Activated CD4-positive, alpha-beta memory T cell treated with anti-CD3 and anti-CD28 coated beads, Interleukin-2, amount 10 ng/mL, durations not matched to agents 7 days and 5 days (primary cell): Measurements from ENCODE around the gene MYO1D. TPM values are rescaled to one million over a fixed set of nuclear protein-coding genes. Genes with fewer than 3 reads are reported as not detected.

Experiments
- CTCF ChIA-PET: fragments of 350-600 bp; sonication (Branson Sonifier 250); formaldehyde crosslinking; loops from one replicate; lab custom pipeline; 2021; ENCODE audit warnings: antibody characterized with exemption, inconsistent platforms; lab: Charles Lee
- POLR2A ChIA-PET: fragments of 350-600 bp; sonication (Branson Sonifier 250); formaldehyde crosslinking; loops from one replicate; lab custom pipeline; 2021; ENCODE audit warnings: antibody characterized with exemption; lab: Charles Lee
- DNase-seq: peaks from one replicate; pipeline ENCODE4 v3.0.0-alpha.2; 2020
- H3K27ac Mint-ChIP-seq: one replicate; pipeline ENCODE4 v1.8.0; 2021; ENCODE audit warnings: mild to moderate bottlenecking, mixed read lengths
- H3K27me3 Mint-ChIP-seq: one replicate; pipeline ENCODE4 v1.8.0; 2021; ENCODE audit warnings: mixed read lengths
- H3K36me3 Mint-ChIP-seq: one replicate; pipeline ENCODE4 v1.8.0; 2021; ENCODE audit warnings: low read depth, mixed read lengths
- H3K4me1 Mint-ChIP-seq: one replicate; pipeline ENCODE4 v1.8.0; 2021; ENCODE audit warnings: mixed read lengths
- H3K4me3 Mint-ChIP-seq: one replicate; pipeline ENCODE4 v1.8.0; 2021; ENCODE audit warnings: mild to moderate bottlenecking, mixed read lengths
- H3K9me3 Mint-ChIP-seq: one replicate; pipeline ENCODE4 v1.8.0; 2021; ENCODE audit warnings: mixed read lengths
- total RNA-seq, 2 experiments: library from RNA; stranded (reverse); gene quantifications; one replicate each; pipeline ENCODE4 v1.2.3, GENCODE V29; 2021

MYO1D gene
- total RNA-seq, 2 experiments from 2014 or later: 8.3 to 11.1 TPM

DNA sequence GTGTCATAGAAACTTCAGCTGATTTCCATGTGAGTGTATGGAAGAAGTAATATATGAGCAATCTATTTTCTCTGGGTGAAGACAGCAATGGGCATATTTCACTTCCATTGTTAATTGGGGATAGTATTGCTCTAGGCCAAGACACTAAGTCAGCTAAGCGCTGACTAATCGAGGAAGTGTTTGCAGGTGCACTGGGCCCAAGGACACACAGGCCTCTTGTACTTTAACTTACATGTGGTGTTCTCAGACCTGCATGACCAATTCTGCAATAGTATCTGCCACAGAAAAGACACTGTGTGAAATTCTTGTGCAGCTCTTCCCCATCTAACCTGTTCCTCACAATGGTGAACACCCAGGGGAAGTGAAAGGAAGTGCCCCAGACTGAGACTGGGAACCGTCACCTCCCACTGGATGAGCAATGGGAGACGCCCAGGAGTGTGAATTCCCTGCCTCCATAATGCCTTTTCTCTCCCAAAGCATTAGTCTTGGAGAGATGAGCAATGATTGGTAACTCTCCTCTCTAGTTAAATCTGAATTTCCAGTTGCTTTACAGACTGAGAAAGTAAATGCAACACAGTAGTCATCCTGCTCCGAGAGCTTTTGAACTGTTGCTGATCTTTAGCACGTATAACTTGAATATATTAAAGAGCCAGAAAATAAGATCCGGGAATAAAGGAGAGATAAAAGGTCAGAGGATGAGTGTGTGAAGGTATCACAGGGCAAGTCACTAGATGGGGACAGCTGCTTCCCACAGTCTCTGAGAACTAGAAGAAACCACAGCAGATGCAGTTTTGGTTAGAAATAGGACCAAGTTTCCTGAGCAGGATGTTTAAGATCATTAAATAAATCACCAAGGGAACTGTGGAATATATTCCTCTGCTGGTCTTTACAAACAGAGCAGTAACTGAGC is 307.5 kb downstream of the MYO1D start:
- ChIA-PET CTCF (no interaction called here), POLR2A (interaction anchor here (1.6 kb wide), 1 partner anchor 82 kb away, joined by 3 read pairs; the partner anchor contains the start of gene CDK5R1)
- no peaks in the 10 kb centered on the region for H3K27me3 Mint-ChIP-seq
- H3K36me3 Mint-ChIP-seq: no peaks in the 10 kb centered on the region
- no peak overlapping the region for H3K27ac Mint-ChIP-seq
- H3K4me1 Mint-ChIP-seq: peaks cover 19% of the 10 kb centered on the region
- no peak for DNase-seq
- no peak overlapping the region for H3K4me3 Mint-ChIP-seq
- no peaks in the 10 kb centered on the region for H3K9me3 Mint-ChIP-seq

DNA sequence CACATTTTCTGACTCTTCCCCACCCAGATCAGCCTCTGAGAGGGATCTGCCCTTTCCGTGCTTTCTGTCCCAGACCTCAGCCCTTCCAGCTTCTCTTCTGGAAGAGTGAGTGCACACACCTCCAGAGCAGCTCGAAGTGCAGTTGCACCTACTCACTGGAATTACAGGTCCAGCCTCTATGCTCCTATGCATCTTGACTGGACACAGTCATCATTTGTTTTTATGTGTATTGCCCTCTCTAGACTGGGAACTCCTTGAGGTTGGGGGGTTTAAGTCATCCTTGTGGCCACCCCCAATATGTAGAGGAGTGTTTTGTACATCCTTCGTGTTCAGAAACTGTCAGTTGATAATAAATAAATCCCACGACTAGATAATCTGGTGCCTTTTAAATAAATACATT is 308.2 kb downstream of the MYO1D start:
- Mint-ChIP-seq H3K36me3 (no peaks in the 10 kb centered on the region), H3K27ac (no peak overlapping the region), H3K4me3 (no peak overlapping the region), H3K4me1 (peaks cover 26% of the 10 kb centered on the region), H3K27me3 (no peaks in the 10 kb centered on the region), H3K9me3 (no peaks in the 10 kb centered on the region)
- ChIA-PET POLR2A (interaction anchor here (1.6 kb wide), 1 partner anchor 82 kb away, joined by 3 read pairs; the partner anchor contains the start of gene CDK5R1), CTCF (no interaction called here)
- no peak for DNase-seq

DNA sequence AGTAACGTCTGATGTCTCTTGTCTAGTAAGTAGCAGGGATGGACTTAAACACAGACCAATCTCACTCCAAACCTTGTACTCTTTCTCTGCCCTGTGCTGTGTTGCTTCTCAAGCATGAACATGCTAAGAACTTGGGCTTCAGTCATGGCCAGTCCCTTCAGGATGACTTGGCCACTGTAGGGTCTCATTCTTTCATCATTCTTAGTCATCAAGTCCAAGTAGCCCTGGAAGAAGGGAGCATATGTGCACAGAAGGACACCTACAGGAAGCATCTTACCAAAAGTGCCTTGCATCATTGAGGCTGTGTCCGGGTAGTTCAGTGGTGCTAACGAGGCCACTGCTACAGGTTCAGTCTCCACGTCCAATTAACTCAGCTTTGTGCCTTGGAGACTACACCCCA is 309.4 kb downstream of the MYO1D start:
- no peaks in the 10 kb centered on the region for H3K36me3 Mint-ChIP-seq
- no peak for DNase-seq
- POLR2A ChIA-PET: interaction anchor here (1.4 kb wide), 1 partner anchor 48 kb away, joined by 3 read pairs; no protein-coding TSS in a partner anchor
- CTCF ChIA-PET: no interaction called here
- H3K4me1 Mint-ChIP-seq: peaks cover 31% of the 10 kb centered on the region
- no peaks in the 10 kb centered on the region for H3K27me3 Mint-ChIP-seq
- no peak overlapping the region for H3K27ac Mint-ChIP-seq
- H3K9me3 Mint-ChIP-seq: no peaks in the 10 kb centered on the region
- no peak overlapping the region for H3K4me3 Mint-ChIP-seq

DNA sequence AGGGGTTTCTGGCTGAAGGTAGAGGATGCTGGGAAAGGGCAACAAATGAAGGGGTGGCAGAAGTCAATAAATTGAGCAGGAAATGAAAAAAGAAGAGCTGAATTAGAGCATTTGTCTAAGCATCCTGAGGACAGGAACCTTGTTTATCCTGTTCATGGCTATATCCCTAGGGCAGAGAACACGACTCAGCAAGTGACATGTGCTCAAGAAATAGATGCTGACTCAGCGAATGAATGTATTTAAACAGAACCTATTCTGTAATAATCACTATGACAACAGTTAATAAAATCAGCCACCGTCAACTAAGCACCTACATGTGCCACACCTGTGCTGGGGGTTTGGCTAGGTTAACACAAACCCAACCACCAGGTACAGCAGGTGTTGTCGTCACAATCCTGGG is 309.8 kb downstream of the MYO1D start:
- Mint-ChIP-seq H3K4me3 (no peak overlapping the region), H3K27ac (no peak overlapping the region), H3K27me3 (no peaks in the 10 kb centered on the region), H3K4me1 (peaks cover 31% of the 10 kb centered on the region), H3K9me3 (no peaks in the 10 kb centered on the region), H3K36me3 (no peaks in the 10 kb centered on the region)
- no peak for DNase-seq
- ChIA-PET CTCF (no interaction called here), POLR2A (interaction anchor here (1.4 kb wide), 1 partner anchor 48 kb away, joined by 3 read pairs; no protein-coding TSS in a partner anchor)

DNA sequence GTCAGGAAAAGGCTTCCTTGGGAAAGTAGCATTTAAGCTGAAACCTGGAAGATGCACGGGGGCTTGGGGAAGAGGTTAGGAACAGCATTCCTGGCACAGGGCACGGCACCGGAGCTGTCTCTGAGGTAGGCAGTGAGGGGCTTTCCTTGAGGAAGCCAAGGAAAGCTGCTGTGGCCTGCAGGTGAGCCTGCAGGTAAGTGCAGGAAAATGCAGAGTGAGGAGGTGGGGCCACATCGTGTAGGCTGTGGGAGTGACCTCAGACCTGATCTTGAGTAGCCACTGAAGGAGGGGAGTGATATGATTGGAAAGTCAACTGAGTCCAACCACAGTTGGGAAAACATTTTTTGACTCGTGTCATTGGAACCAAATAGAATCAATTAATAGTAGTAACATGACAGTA is 310.6 kb downstream of the MYO1D start:
- ChIA-PET POLR2A (interaction anchor here (1.0 to 1.4 kb wide), 2 partner anchors 11 to 47 kb away, joined by 3 read pairs; no protein-coding TSS in a partner anchor), CTCF (no interaction called here)
- Mint-ChIP-seq H3K4me3 (no peak overlapping the region), H3K36me3 (no peaks in the 10 kb centered on the region), H3K27ac (no peak overlapping the region), H3K4me1 (peaks cover 31% of the 10 kb centered on the region), H3K9me3 (no peaks in the 10 kb centered on the region), H3K27me3 (no peaks in the 10 kb centered on the region)
- DNase-seq: no peak

DNA sequence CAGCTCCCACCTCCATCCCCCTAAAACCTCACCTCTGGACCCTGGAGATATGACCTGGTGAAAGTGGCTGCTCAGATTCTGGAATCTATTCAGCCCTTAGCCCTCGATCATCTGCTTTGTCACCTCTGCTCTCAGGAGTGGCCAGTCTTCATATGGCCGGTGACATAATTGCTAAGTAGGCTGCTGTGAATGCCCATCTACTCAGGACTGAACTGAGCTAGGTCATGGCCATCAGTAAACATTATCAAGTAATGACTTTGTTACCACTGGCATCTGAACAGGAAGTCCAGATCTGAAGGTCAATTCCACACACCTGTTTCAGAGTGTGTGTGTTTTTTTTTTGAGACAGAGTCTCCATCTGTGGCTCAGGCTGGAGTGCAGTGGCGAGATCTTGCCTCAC is 311.5 kb downstream of the MYO1D start:
- H3K4me1 Mint-ChIP-seq: peaks cover 24% of the 10 kb centered on the region
- no peak for DNase-seq
- H3K27ac Mint-ChIP-seq: no peak overlapping the region
- no peaks in the 10 kb centered on the region for H3K9me3 Mint-ChIP-seq
- ChIA-PET CTCF (no interaction called here), POLR2A (interaction anchor here (1.0 kb wide), 1 partner anchor 12 kb away, joined by 3 read pairs; no protein-coding TSS in a partner anchor)
- no peak overlapping the region for H3K4me3 Mint-ChIP-seq
- no peaks in the 10 kb centered on the region for H3K36me3 Mint-ChIP-seq
- H3K27me3 Mint-ChIP-seq: no peaks in the 10 kb centered on the region

DNA sequence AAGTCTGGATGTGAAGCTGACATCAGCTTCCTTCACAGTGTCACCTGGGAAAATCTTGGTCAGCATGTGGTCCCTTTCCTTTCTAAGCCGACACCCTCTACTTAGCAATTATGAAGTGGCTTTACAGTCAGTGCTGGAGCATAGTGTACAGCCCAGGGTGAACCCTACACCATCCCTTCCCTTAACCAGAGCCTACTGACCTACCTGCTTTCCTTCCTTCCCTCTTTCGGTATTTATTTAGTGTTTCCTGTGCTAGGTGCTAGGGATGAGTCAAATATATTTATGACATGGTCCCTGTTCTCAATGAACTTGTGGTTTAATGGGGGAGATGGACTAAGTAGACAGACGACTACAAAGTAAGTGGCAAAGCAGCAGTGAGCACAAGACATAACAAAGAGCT is 312.6 kb downstream of the MYO1D start:
- H3K4me3 Mint-ChIP-seq: no peak overlapping the region
- ChIA-PET POLR2A (interaction anchor here (0.7 kb wide), 1 partner anchor 60 kb away, joined by 3 read pairs; no protein-coding TSS in a partner anchor), CTCF (no interaction called here)
- no peaks in the 10 kb centered on the region for H3K27me3 Mint-ChIP-seq
- no peaks in the 10 kb centered on the region for H3K9me3 Mint-ChIP-seq
- no peaks in the 10 kb centered on the region for H3K36me3 Mint-ChIP-seq
- H3K4me1 Mint-ChIP-seq: peaks cover 22% of the 10 kb centered on the region
- H3K27ac Mint-ChIP-seq: no peak overlapping the region
- no peak for DNase-seq

DNA sequence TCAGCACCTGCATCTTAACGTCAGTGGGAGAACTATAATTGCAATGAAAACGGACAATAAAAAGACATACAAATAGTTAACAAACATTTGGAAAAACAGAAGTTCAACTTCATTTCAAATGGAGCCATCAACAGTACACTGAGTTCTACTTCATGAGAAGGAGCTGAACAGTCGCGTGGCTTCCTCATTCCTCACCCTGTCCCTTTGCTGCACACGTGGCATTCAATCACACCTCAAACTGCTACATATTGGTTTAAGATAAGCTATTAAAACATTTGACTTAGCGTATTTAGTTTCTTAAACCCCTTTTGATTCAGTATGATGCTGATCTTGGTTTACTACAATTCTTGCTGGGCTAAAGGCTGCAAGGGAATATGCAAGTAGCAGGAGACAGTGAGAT is 313.3 kb downstream of the MYO1D start:
- no peak overlapping the region for H3K27ac Mint-ChIP-seq
- ChIA-PET POLR2A (no interaction called here), CTCF (no interaction called here)
- no peak for DNase-seq
- no peaks in the 10 kb centered on the region for H3K36me3 Mint-ChIP-seq
- H3K9me3 Mint-ChIP-seq: no peaks in the 10 kb centered on the region
- peaks cover 29% of the 10 kb centered on the region for H3K4me1 Mint-ChIP-seq
- H3K4me3 Mint-ChIP-seq: no peak overlapping the region
- H3K27me3 Mint-ChIP-seq: no peaks in the 10 kb centered on the region

DNA sequence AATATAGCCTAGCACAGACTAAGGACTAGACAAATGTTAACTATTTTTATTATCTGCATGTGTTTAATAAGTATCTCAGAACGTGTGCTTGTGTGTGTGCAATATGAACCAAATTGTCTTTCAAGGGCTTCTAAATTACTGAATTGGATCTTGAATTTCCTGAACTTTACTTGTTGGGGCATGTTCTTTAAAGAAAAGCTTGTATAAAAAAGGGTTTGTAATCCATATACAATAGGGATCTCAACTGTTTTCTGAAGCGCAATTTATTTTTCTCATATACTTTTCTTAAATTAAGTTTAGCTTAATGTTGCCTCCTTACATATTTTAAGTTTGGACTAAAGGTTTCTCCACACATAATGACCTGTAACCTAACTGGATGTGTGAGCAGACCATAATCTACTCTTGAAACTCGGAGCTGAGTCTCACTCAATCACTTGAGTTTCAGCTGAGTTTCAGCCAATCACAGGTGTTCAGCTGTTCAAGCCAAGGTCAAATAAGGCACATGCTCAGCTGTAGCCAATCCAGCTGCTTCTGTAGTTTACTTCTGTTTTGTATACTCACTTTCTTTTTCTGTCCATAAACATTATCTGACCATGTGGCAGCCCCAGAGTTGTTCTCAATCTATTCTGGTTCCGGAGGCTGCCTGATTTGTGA is 317.8 kb downstream of the MYO1D start:
- DNase-seq: no peak
- Mint-ChIP-seq H3K4me1 (peaks cover 44% of the 10 kb centered on the region), H3K4me3 (no peak overlapping the region), H3K9me3 (no peaks in the 10 kb centered on the region), H3K27ac (peak overlapping the region; percentile 33), H3K36me3 (no peaks in the 10 kb centered on the region), H3K27me3 (no peaks in the 10 kb centered on the region)
- POLR2A ChIA-PET: interaction anchor here (0.8 to 1.5 kb wide), 2 partner anchors 17 to 35 kb away, joined by 3 to 5 read pairs; no protein-coding TSS in a partner anchor
- CTCF ChIA-PET: interaction anchor here (1.4 kb wide), 1 partner anchor 97 kb away, joined by 5 read pairs; no protein-coding TSS in a partner anchor

DNA sequence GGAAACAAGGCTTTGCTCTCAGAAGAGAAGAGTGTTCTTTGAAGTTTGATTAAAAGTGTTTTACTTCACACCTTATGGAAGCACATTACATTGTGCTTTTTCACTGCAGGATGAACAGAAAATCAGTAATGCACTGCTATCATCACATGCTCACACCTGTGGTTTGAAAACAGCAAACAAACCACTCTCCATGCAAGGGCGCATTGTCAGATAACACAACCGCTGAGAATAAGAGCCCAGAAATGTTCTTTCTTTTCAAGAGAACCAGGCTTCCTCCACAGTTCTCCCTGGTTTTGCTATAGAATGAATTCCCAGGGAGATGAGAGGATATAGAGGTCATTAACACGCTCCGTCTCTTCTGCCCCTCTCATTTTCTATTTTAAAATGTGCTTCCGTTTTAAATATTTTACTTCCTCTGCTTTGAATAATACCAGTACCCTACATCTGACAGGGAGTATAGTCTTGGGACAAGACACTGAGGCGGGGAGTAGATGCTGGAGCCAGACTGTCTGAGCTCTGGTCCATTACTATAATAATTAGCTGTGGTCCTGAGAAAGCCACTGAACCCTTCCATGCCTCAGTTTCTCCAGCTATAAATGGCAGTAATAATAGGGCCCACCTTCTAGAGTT is 318.5 kb downstream of the MYO1D start:
- POLR2A ChIA-PET: interaction anchor here (0.8 to 1.5 kb wide), 2 partner anchors 18 to 34 kb away, joined by 3 to 5 read pairs; no protein-coding TSS in a partner anchor
- H3K9me3 Mint-ChIP-seq: no peaks in the 10 kb centered on the region
- no peaks in the 10 kb centered on the region for H3K27me3 Mint-ChIP-seq
- H3K4me3 Mint-ChIP-seq: peak overlapping the region; percentile 26
- no peak for DNase-seq
- no peaks in the 10 kb centered on the region for H3K36me3 Mint-ChIP-seq
- CTCF ChIA-PET: interaction anchor here (1.4 kb wide), 1 partner anchor 96 kb away, joined by 5 read pairs; no protein-coding TSS in a partner anchor
- peaks cover 43% of the 10 kb centered on the region for H3K4me1 Mint-ChIP-seq
- H3K27ac Mint-ChIP-seq: peak overlapping the region; percentile 65

DNA sequence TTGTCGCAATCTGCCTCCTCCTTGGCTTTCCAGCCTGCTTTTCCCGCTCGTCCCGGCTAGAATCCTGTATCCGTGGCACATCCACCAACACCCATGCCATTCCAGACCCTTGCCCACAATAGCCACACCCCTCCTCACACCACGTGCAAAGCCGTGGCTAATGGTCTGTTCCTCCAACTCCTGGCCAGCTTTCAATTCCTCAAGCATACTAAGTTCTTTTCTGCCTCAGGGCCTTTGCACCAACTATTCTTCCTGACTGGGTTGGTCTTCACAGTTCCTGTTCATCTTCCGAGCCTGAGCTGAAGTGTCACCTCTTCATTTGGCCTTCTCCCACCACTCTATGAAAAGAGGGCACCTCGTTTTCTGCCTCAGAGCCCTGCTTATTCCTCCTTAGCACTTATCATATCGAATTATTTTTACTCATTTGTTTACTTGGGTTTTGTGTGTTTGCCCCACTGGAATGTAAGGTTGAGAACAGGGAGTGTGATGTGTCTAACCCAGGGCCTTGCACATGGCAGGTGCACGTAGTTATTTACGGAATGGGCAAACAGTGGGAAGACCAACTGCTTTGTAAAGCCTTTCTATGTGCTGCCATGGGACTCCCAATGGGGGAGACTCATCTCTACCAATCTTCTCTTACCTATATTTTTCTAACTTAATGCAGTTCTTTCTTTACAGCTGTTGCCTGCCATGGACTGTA is 321.2 kb downstream of the MYO1D start:
- Mint-ChIP-seq H3K36me3 (no peaks in the 10 kb centered on the region), H3K4me1 (peaks cover 66% of the 10 kb centered on the region), H3K9me3 (no peaks in the 10 kb centered on the region), H3K4me3 (no peak overlapping the region), H3K27ac (no peak overlapping the region), H3K27me3 (no peaks in the 10 kb centered on the region)
- no peak for DNase-seq
- ChIA-PET CTCF (interaction anchor here (1.9 kb wide), 1 partner anchor 93 kb away, joined by 7 read pairs; no protein-coding TSS in a partner anchor), POLR2A (no interaction called here)

DNA sequence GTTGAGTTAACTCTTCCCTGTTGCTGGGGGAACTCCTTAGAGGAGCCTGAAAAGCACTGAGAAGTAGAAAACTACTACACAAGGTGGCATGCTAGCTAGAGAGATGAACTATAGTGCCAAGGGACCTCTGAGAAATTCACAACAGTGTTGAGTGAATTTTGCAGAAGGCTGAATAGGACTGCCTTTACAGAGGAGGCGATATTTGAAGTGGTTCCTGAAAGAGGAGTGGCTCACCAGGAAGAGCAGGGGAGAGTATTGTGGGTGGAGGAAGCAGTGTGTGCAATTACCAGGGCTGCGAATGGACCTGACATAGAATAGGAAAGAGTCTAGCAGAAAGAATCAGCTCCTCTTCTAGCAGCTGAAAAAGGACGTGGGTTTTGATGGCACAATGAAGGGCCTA is 323.8 kb downstream of the MYO1D start:
- Mint-ChIP-seq H3K9me3 (no peaks in the 10 kb centered on the region), H3K36me3 (no peaks in the 10 kb centered on the region), H3K4me3 (no peak overlapping the region), H3K4me1 (peaks cover 60% of the 10 kb centered on the region), H3K27me3 (no peaks in the 10 kb centered on the region), H3K27ac (no peak overlapping the region)
- ChIA-PET POLR2A (no interaction called here), CTCF (no interaction called here)
- no peak for DNase-seq
